Measurements from ENCODE around the gene CTSZ. TPM values are rescaled to one million over a fixed set of nuclear protein-coding genes. Genes with fewer than 3 reads are reported as not detected.

Gene CTSZ
- total and polyA plus RNA-seq, 2 donors from 2014 or later, result 200 to 234 TPM

- TF ChIP-seq CTCF (IDR thresholded peaks at IDR 0.05; ENCODE audit: borderline replicate concordance, extremely low read depth, insufficient read depth), result no peak
- no peaks in the 10 kb centered on the region for H3K4me1 ChIP-seq (ENCODE audit: control insufficient read depth in 2 of 3, insufficient read depth in 2 of 3, low read depth in 1 of 3, low read length in 3 of 3)
- H3K9ac ChIP-seq (ENCODE audit: low read length in 3 of 3), result no peak overlapping the region
- FAIRE-seq, result no peak
- no peak overlapping the region for H3K27ac ChIP-seq (ENCODE audit: low read depth in 2 of 2, low read length in 2 of 2)
- intact Hi-C loops (cut with DNase I), result no loop called here
- no peak for DNase-seq
- H3K4me3 ChIP-seq (ENCODE audit: low read length in 3 of 3), result no peak overlapping the region
- H3K27me3 ChIP-seq (ENCODE audit: control insufficient read depth, insufficient read depth, low read length), result no peaks in the 10 kb centered on the region
- H3K9me3 ChIP-seq (ENCODE audit: control insufficient read depth in 2 of 3, insufficient read depth in 1 of 3, low read length in 3 of 3), result no peaks in the 10 kb centered on the region
- no peaks in the 10 kb centered on the region for H3K36me3 ChIP-seq (ENCODE audit: control insufficient read depth in 2 of 3, insufficient read depth in 3 of 3, low read length in 3 of 3)
Observed at GRCh38 chr20:59050437-59050836, 43.4 kb upstream of the CTSZ start.

- intact Hi-C loops (cut with DNase I), result no loop called here
- DNase-seq (no peak), FAIRE-seq (no peak)
- Histone ChIP-seq H3K4me1 (ENCODE audit: control insufficient read depth in 2 of 3, insufficient read depth in 2 of 3, low read depth in 1 of 3, low read length in 3 of 3) (no peaks in the 10 kb centered on the region), H3K27me3 (ENCODE audit: control insufficient read depth, insufficient read depth, low read length) (no peaks in the 10 kb centered on the region), H3K27ac (ENCODE audit: low read depth in 2 of 2, low read length in 2 of 2) (no peak overlapping the region), H3K4me3 (ENCODE audit: low read length in 3 of 3) (no peak overlapping the region), H3K9me3 (ENCODE audit: control insufficient read depth in 2 of 3, insufficient read depth in 1 of 3, low read length in 3 of 3) (no peaks in the 10 kb centered on the region), H3K9ac (ENCODE audit: low read length in 3 of 3) (no peak overlapping the region), H3K36me3 (ENCODE audit: control insufficient read depth in 2 of 3, insufficient read depth in 3 of 3, low read length in 3 of 3) (no peaks in the 10 kb centered on the region)
- no peak for TF ChIP-seq CTCF (IDR thresholded peaks at IDR 0.05; ENCODE audit: borderline replicate concordance, extremely low read depth, insufficient read depth)
Observed at GRCh38 chr20:59048681-59049030, 41.6 kb upstream of the CTSZ start.

- no peak overlapping the region for H3K27ac ChIP-seq (ENCODE audit: low read depth in 2 of 2, low read length in 2 of 2)
- H3K4me3 ChIP-seq (ENCODE audit: low read length in 3 of 3), result no peak overlapping the region
- FAIRE-seq (no peak), DNase-seq (no peak)
- peaks cover 0 to 3% (median 3%) of the 10 kb centered on the region in 3 donors for H3K4me1 ChIP-seq (ENCODE audit: control insufficient read depth in 2 of 3, insufficient read depth in 2 of 3, low read depth in 1 of 3, low read length in 3 of 3)
- H3K9ac ChIP-seq (ENCODE audit: low read length in 3 of 3), result no peak overlapping the region
- no peaks in the 10 kb centered on the region for H3K36me3 ChIP-seq (ENCODE audit: control insufficient read depth in 2 of 3, insufficient read depth in 3 of 3, low read length in 3 of 3)
- no peaks in the 10 kb centered on the region for H3K9me3 ChIP-seq (ENCODE audit: control insufficient read depth in 2 of 3, insufficient read depth in 1 of 3, low read length in 3 of 3)
- TF ChIP-seq CTCF (IDR thresholded peaks at IDR 0.05; ENCODE audit: borderline replicate concordance, extremely low read depth, insufficient read depth), result no peak
- no peaks in the 10 kb centered on the region for H3K27me3 ChIP-seq (ENCODE audit: control insufficient read depth, insufficient read depth, low read length)
- intact Hi-C loops (cut with DNase I), result no loop called here
Observed at GRCh38 chr20:59047938-59048680, 41.1 kb upstream of the CTSZ start.

GRCh38 chr20:59046862-59047261, 39.8 kb upstream of the CTSZ start:
- no peak for FAIRE-seq
- Histone ChIP-seq H3K4me1 (ENCODE audit: control insufficient read depth in 2 of 3, insufficient read depth in 2 of 3, low read depth in 1 of 3, low read length in 3 of 3) (peaks cover 0 to 5% (median 5%) of the 10 kb centered on the region in 3 donors), H3K9ac (ENCODE audit: low read length in 3 of 3) (no peak overlapping the region), H3K27me3 (ENCODE audit: control insufficient read depth, insufficient read depth, low read length) (no peaks in the 10 kb centered on the region), H3K27ac (ENCODE audit: low read depth in 2 of 2, low read length in 2 of 2) (no peak overlapping the region), H3K4me3 (ENCODE audit: low read length in 3 of 3) (no peak overlapping the region), H3K9me3 (ENCODE audit: control insufficient read depth in 2 of 3, insufficient read depth in 1 of 3, low read length in 3 of 3) (no peaks in the 10 kb centered on the region), H3K36me3 (ENCODE audit: control insufficient read depth in 2 of 3, insufficient read depth in 3 of 3, low read length in 3 of 3) (no peaks in the 10 kb centered on the region)
- TF ChIP-seq CTCF (IDR thresholded peaks at IDR 0.05; ENCODE audit: borderline replicate concordance, extremely low read depth, insufficient read depth), result no peak
- no peak for DNase-seq
- intact Hi-C loops (cut with DNase I), result no loop called here
